Ectodermal cell (in vitro differentiated cells): Measurements from ENCODE around the gene TNFAIP8.

Experiments
- H3K27ac ChIP-seq: 2 replicates; pipeline ENCODE4 v1.7.0; 2013; ENCODE audit warnings: mild to moderate bottlenecking, low read depth, low read length; ENCODE audit not compliant: insufficient read depth, poor library complexity, severe bottlenecking
- H3K27me3 ChIP-seq: 2 replicates; pipeline ENCODE4 v1.7.0; 2013; ENCODE audit warnings: mild to moderate bottlenecking, low read length; ENCODE audit not compliant: insufficient read depth, control insufficient read depth, poor library complexity, severe bottlenecking
- H3K36me3 ChIP-seq: one replicate; pipeline ENCODE4 v1.7.0; 2013; ENCODE audit warnings: low read length; ENCODE audit not compliant: control insufficient read depth, insufficient read depth
- H3K4me1 ChIP-seq: one replicate; pipeline ENCODE4 v1.7.0; 2013; ENCODE audit warnings: low read length; ENCODE audit not compliant: control insufficient read depth, insufficient read depth
- H3K4me3 ChIP-seq: 2 replicates; pipeline ENCODE4 v1.7.0; 2013; ENCODE audit warnings: low read depth, low read length, control low read depth; ENCODE audit not compliant: insufficient read depth
- H3K9me3 ChIP-seq: 2 replicates; pipeline ENCODE4 v1.7.0; 2013; ENCODE audit warnings: mild to moderate bottlenecking, low read length, moderate library complexity; ENCODE audit not compliant: control insufficient read depth
- whole genome bisulfite sequencing, 2 experiments: methylation state at CpG; one replicate each; pipeline ENCODE4 v1.1.7; 2013; ENCODE audit warnings: missing lambda C conversion rate in 2 of 2; 5-methylcytosine and 5-hydroxymethylcytosine counted together

Gene TNFAIP8

GRCh38 chr5:119336845-119337580 is 18.8 kb upstream of the TNFAIP8 start:
- Histone ChIP-seq H3K36me3 (no peaks in the 10 kb centered on the region), H3K4me1 (no peaks in the 10 kb centered on the region), H3K4me3 (no peak overlapping the region), H3K9me3 (no peaks in the 10 kb centered on the region), H3K27ac (no peak overlapping the region), H3K27me3 (no peaks in the 10 kb centered on the region)
- WGBS, 2 experiments: 88 to 95% methylated on average over 3 of the region's 3 CpGs

- Histone ChIP-seq H3K27ac (no peak overlapping the region), H3K4me1 (no peaks in the 10 kb centered on the region), H3K36me3 (no peaks in the 10 kb centered on the region), H3K27me3 (no peaks in the 10 kb centered on the region), H3K4me3 (no peak overlapping the region), H3K9me3 (no peaks in the 10 kb centered on the region)
- 91 to 95% methylated on average over 4 of the region's 4 CpGs for WGBS, 2 experiments
Measured at GRCh38 chr5:119338326-119338946, 17.4 kb upstream of the TNFAIP8 start.

GRCh38 chr5:119339344-119339743 is 16.5 kb upstream of the TNFAIP8 start:
- Histone ChIP-seq H3K27me3 (no peaks in the 10 kb centered on the region), H3K4me1 (no peaks in the 10 kb centered on the region), H3K9me3 (no peaks in the 10 kb centered on the region), H3K36me3 (no peaks in the 10 kb centered on the region), H3K27ac (no peak overlapping the region), H3K4me3 (no peak overlapping the region)
- WGBS, 2 experiments: 93% methylated on average over 2 of the region's 2 CpGs

GRCh38 chr5:119339965-119340364 is 15.9 kb upstream of the TNFAIP8 start:
- Histone ChIP-seq H3K4me3 (no peak overlapping the region), H3K27me3 (no peaks in the 10 kb centered on the region), H3K36me3 (no peaks in the 10 kb centered on the region), H3K9me3 (no peaks in the 10 kb centered on the region), H3K27ac (no peak overlapping the region), H3K4me1 (no peaks in the 10 kb centered on the region)
- 94 to 95% methylated on average over 4 of the region's 4 CpGs for WGBS, 2 experiments

GRCh38 chr5:119340597-119341218 is 15.1 kb upstream of the TNFAIP8 start:
- WGBS, 2 experiments: 96% methylated on average over 11 of the region's 11 CpGs
- no peaks in the 10 kb centered on the region for H3K36me3 ChIP-seq

GRCh38 chr5:119341452-119342349 is 14.1 kb upstream of the TNFAIP8 start:
- no peaks in the 10 kb centered on the region for H3K9me3 ChIP-seq
- H3K27me3 ChIP-seq: no peaks in the 10 kb centered on the region
- no peaks in the 10 kb centered on the region for H3K36me3 ChIP-seq
- no peak overlapping the region for H3K27ac ChIP-seq
- 94 to 99% methylated on average over 4 to 6 of the region's 6 CpGs for WGBS, 2 experiments
- H3K4me1 ChIP-seq: no peaks in the 10 kb centered on the region
- no peak overlapping the region for H3K4me3 ChIP-seq

More at GRCh38 chr5:119340597-119341218, 15.1 kb upstream of the TNFAIP8 start:
- no peaks in the 10 kb centered on the region for H3K27me3 ChIP-seq
- no peaks in the 10 kb centered on the region for H3K4me1 ChIP-seq
- H3K27ac ChIP-seq: no peak overlapping the region
- H3K9me3 ChIP-seq: no peaks in the 10 kb centered on the region
- no peak overlapping the region for H3K4me3 ChIP-seq

- WGBS, 2 experiments: 96 to 100% methylated on average over 1 of the region's 1 CpG
Measured at GRCh38 chr5:119342406-119342805, 13.4 kb upstream of the TNFAIP8 start.

GRCh38 chr5:119343052-119343451 is 12.8 kb upstream of the TNFAIP8 start:
- H3K9me3 ChIP-seq: no peaks in the 10 kb centered on the region
- H3K36me3 ChIP-seq: no peaks in the 10 kb centered on the region
- H3K27me3 ChIP-seq: no peaks in the 10 kb centered on the region
- WGBS, 2 experiments: 94 to 96% methylated on average over 6 of the region's 6 CpGs
- H3K4me3 ChIP-seq: no peak overlapping the region
- peaks cover 3% of the 10 kb centered on the region for H3K4me1 ChIP-seq
- H3K27ac ChIP-seq: no peak overlapping the region

More at GRCh38 chr5:119342406-119342805, 13.4 kb upstream of the TNFAIP8 start:
- H3K36me3 ChIP-seq: no peaks in the 10 kb centered on the region
- H3K9me3 ChIP-seq: no peaks in the 10 kb centered on the region
- no peaks in the 10 kb centered on the region for H3K4me1 ChIP-seq
- H3K27ac ChIP-seq: no peak overlapping the region
- H3K27me3 ChIP-seq: no peaks in the 10 kb centered on the region
- no peak overlapping the region for H3K4me3 ChIP-seq

- Histone ChIP-seq H3K4me1 (peaks cover 3% of the 10 kb centered on the region), H3K27me3 (no peaks in the 10 kb centered on the region), H3K9me3 (no peaks in the 10 kb centered on the region), H3K4me3 (no peak overlapping the region), H3K27ac (no peak overlapping the region), H3K36me3 (no peaks in the 10 kb centered on the region)
- 95 to 97% methylated on average over 3 of the region's 3 CpGs for WGBS, 2 experiments
Measured at GRCh38 chr5:119343766-119344165, 12.1 kb upstream of the TNFAIP8 start.
